H1 (cell line): ENCODE measurements around the gene CIROP. TPM values are rescaled to one million over a fixed set of nuclear protein-coding genes. Genes with fewer than 3 reads are reported as not detected.
A peak's percentile ranks its signal among the peaks of the same experiment; 100 is the strongest.

Experiments
- CTCF ChIA-PET: fragments of 300-600 bp; sonication (Branson Sonifier 250); formaldehyde crosslinking; loops from one replicate; lab custom pipeline; 2021; ENCODE audit not compliant: partially characterized antibody; lab: Charles Lee
- POLR2A ChIA-PET: fragments of 300-600 bp; sonication (Branson Sonifier 250); formaldehyde crosslinking; loops from one replicate; lab custom pipeline; 2021; ENCODE audit warnings: inconsistent platforms; ENCODE audit not compliant: partially characterized antibody; lab: Charles Lee
- DNase-seq, 2 experiments: peaks; one replicate each; pipeline versions ENCODE4 v3.0.0 to v3.0.0-alpha.2; 2010 to 2022; ENCODE audit warnings: low spot score in 2 of 2, low read depth in 1 of 2, mixed read lengths in 1 of 2
- FAIRE-seq: peaks from 2 replicates; lab custom pipeline; 2011; peaks lifted over from hg19 to GRCh38; lab: Jason Lieb, UNC
- H2AFZ ChIP-seq: 2 replicates; pipeline ENCODE4 v1.8.1; 2012; ENCODE audit warnings: low read length, inconsistent platforms
- H2AK5ac ChIP-seq: 2 replicates; pipeline ENCODE4 v1.6.1; 2013; ENCODE audit warnings: low read depth, low read length
- H2BK120ac ChIP-seq: replicated peaks from 2 replicates; pipeline ENCODE3; 2013; ENCODE audit warnings: low read depth, low read length, inconsistent platforms
- H2BK12ac ChIP-seq: 2 replicates; pipeline ENCODE4 v1.6.1; 2013; ENCODE audit warnings: low read depth, low read length
- H2BK15ac ChIP-seq: 2 replicates; pipeline ENCODE4 v1.6.1; 2013; ENCODE audit warnings: low read length
- H2BK20ac ChIP-seq: 2 replicates; pipeline ENCODE4 v1.6.1; 2013; ENCODE audit warnings: low read length
- H2BK5ac ChIP-seq: 2 replicates; pipeline ENCODE4 v1.6.1; 2013; ENCODE audit warnings: low read depth, low read length
- H3K14ac ChIP-seq: 2 replicates; pipeline ENCODE4 v1.6.1; 2013; ENCODE audit warnings: inconsistent platforms; ENCODE audit not compliant: insufficient read length
- H3K18ac ChIP-seq: 2 replicates; pipeline ENCODE4 v1.6.1; 2013; ENCODE audit warnings: low read length; ENCODE audit errors: extremely low read depth
- H3K23ac ChIP-seq: 2 replicates; pipeline ENCODE4 v1.6.1; 2013; ENCODE audit warnings: inconsistent platforms; ENCODE audit not compliant: insufficient read length
- H3K23me2 ChIP-seq: 2 replicates; pipeline ENCODE4 v1.6.1; 2013; ENCODE audit warnings: low read depth, low read length
- H3K27ac ChIP-seq: 2 replicates; pipeline ENCODE4 v1.6.1; 2011; ENCODE audit warnings: low read depth, low read length, inconsistent platforms
- H3K27me3 ChIP-seq, 4 experiments: replicated peaks in 1 of 4; 1 replicate in 1 of 4; 2 replicates in 3 of 4; pipeline versions ENCODE4 v1.6.1 to v1.8.1; 2011 to 2013; ENCODE audit warnings: low read length in 3 of 4, mild to moderate bottlenecking in 3 of 4, inconsistent platforms in 2 of 4, mixed read lengths in 2 of 4, moderate library complexity in 1 of 4; ENCODE audit not compliant: control insufficient read depth in 3 of 4, insufficient read depth in 3 of 4; ENCODE audit errors: extremely low read depth in 1 of 4
- H3K36me3 ChIP-seq, 4 experiments: 2 replicates each; pipeline versions ENCODE4 v1.6.1 to v1.8.1; 2011 to 2013; ENCODE audit warnings: mild to moderate bottlenecking in 4 of 4, low read length in 3 of 4, moderate library complexity in 2 of 4, control low read depth in 1 of 4, inconsistent platforms in 1 of 4; ENCODE audit not compliant: insufficient read depth in 4 of 4, control insufficient read depth in 2 of 4
- H3K4ac ChIP-seq: replicated peaks from 2 replicates; pipeline ENCODE3; 2013; ENCODE audit warnings: low read length, low read depth, mixed read lengths, inconsistent platforms; ENCODE audit not compliant: insufficient read length
- H3K4me1 ChIP-seq, 4 experiments: replicated peaks in 1 of 4; 1 replicate in 1 of 4; 2 replicates in 3 of 4; pipeline versions ENCODE4 v1.6.1 to v1.8.1; 2011 to 2013; ENCODE audit warnings: low read length in 3 of 4, inconsistent platforms in 2 of 4, mixed read lengths in 1 of 4; ENCODE audit not compliant: insufficient read depth in 4 of 4, control insufficient read depth in 3 of 4
- H3K4me2 ChIP-seq, 2 experiments: 2 replicates each; pipeline versions ENCODE4 v1.6.1 to v1.8.1; 2011 to 2013; ENCODE audit warnings: low read depth in 2 of 2, low read length in 2 of 2, control low read depth in 1 of 2, inconsistent platforms in 1 of 2, mild to moderate bottlenecking in 1 of 2; ENCODE audit not compliant: insufficient read depth in 1 of 2
- H3K4me3 ChIP-seq, 4 experiments: fragments of 200-600, 300-600 bp in 1 of 4; sonication (generic), shearing (Covaris generic), sonication (Bioruptor Twin) in 1 of 4; 2 replicates each; pipeline versions ENCODE4 v1.5.1 to v1.8.1; 2011 to 2016; ENCODE audit warnings: low read length in 4 of 4, low read depth in 3 of 4, control low read depth in 2 of 4, inconsistent platforms in 2 of 4, mild to moderate bottlenecking in 2 of 4, mixed read lengths in 1 of 4, moderate library complexity in 1 of 4; ENCODE audit not compliant: insufficient read depth in 2 of 4; ENCODE audit errors: extremely low read depth in 1 of 4
- H3K56ac ChIP-seq: replicated peaks from 2 replicates; pipeline ENCODE3; 2013; ENCODE audit warnings: low read depth, mild to moderate bottlenecking, mixed read lengths, low read length, inconsistent platforms; ENCODE audit not compliant: insufficient read length
- H3K79me1 ChIP-seq: 2 replicates; pipeline ENCODE4 v1.6.1; 2013; ENCODE audit warnings: low read depth, low read length, control low read depth
- H3K79me2 ChIP-seq, 2 experiments: 2 replicates each; pipeline versions ENCODE4 v1.6.1 to v1.8.1; 2012 to 2013; ENCODE audit warnings: low read length in 2 of 2, mild to moderate bottlenecking in 2 of 2, inconsistent platforms in 1 of 2; ENCODE audit not compliant: insufficient read depth in 2 of 2, control insufficient read depth in 1 of 2
- H3K9ac ChIP-seq, 4 experiments: replicated peaks in 1 of 4; 1 replicate in 1 of 4; 2 replicates in 3 of 4; pipeline versions ENCODE4 v1.6.1 to v1.8.1; 2011 to 2013; ENCODE audit warnings: low read depth in 3 of 4, low read length in 3 of 4, control low read depth in 2 of 4, mild to moderate bottlenecking in 2 of 4, moderate library complexity in 2 of 4, inconsistent platforms in 1 of 4; ENCODE audit errors: extremely low read depth in 1 of 4
- H3K9me3 ChIP-seq, 2 experiments: 2 replicates each; pipeline versions ENCODE4 v1.6.1 to v1.8.1; 2012 to 2013; ENCODE audit warnings: mild to moderate bottlenecking in 2 of 2, moderate library complexity in 2 of 2, control low read depth in 1 of 2, inconsistent platforms in 1 of 2, low read depth in 1 of 2, low read length in 1 of 2, mixed read lengths in 1 of 2; ENCODE audit not compliant: insufficient read depth in 2 of 2
- H4K20me1 ChIP-seq, 2 experiments: replicated peaks in 1 of 2; 2 replicates each; pipeline versions ENCODE3 to v1.8.1; 2011 to 2013; ENCODE audit warnings: inconsistent platforms in 2 of 2, low read length in 2 of 2, mild to moderate bottlenecking in 1 of 2; ENCODE audit not compliant: insufficient read depth in 2 of 2, control insufficient read depth in 1 of 2
- H4K5ac ChIP-seq: 2 replicates; pipeline ENCODE4 v1.6.1; 2013; ENCODE audit warnings: low read length, low read depth, mixed read lengths, inconsistent platforms; ENCODE audit not compliant: insufficient read length
- H4K8ac ChIP-seq: 2 replicates; pipeline ENCODE4 v1.8.0; 2013; ENCODE audit warnings: mild to moderate bottlenecking, moderate library complexity, low read length, inconsistent platforms; ENCODE audit not compliant: insufficient read depth; ENCODE audit errors: extremely low read depth
- H4K91ac ChIP-seq: replicated peaks from 2 replicates; pipeline ENCODE3; 2013; ENCODE audit warnings: low read length, mixed read lengths, inconsistent platforms; ENCODE audit not compliant: insufficient read length
- ATF2 ChIP-seq: IDR thresholded peaks from 2 replicates; pipeline ENCODE4 v1.6.1; 2012; ENCODE audit warnings: low read length, inconsistent platforms
- CBX8 ChIP-seq: fragments of 300-800, 300-1000 bp; sonication (generic); IDR thresholded peaks from 2 replicates; pipeline ENCODE4 v1.7.1; 2016; ENCODE audit warnings: low read depth, low read length, borderline replicate concordance
- CREB1 ChIP-seq: IDR thresholded peaks from 2 replicates; pipeline ENCODE4 v1.6.1; 2012; ENCODE audit warnings: inconsistent platforms
- KDM4A ChIP-seq: IDR thresholded peaks from one replicate; pipeline ENCODE4 v1.7.1; 2012; ENCODE audit warnings: low read depth, mild to moderate bottlenecking, moderate library complexity, low read length, inconsistent platforms; ENCODE audit not compliant: severe bottlenecking
- POLR2A ChIP-seq, 2 experiments: IDR thresholded peaks; 1 replicate in 1 of 2; 2 replicates in 1 of 2; pipeline ENCODE4 v1.6.1; 2011; ENCODE audit warnings: low read depth in 2 of 2, low read length in 2 of 2, mild to moderate bottlenecking in 2 of 2; ENCODE audit errors: control extremely low read depth in 1 of 2
- RFX5 ChIP-seq: IDR thresholded peaks from 2 replicates; pipeline ENCODE4 v1.6.1; 2011; ENCODE audit warnings: low read depth, low read length, improper control_type of control experiment, borderline replicate concordance
- SAP30 ChIP-seq: fragments of 300-600 bp; sonication (generic); IDR thresholded peaks from 2 replicates; pipeline ENCODE4 v1.7.1; 2012; ENCODE audit warnings: low read length, moderate library complexity, mild to moderate bottlenecking, inconsistent platforms; ENCODE audit not compliant: insufficient read depth, insufficient replicate concordance
- SIX5 ChIP-seq: IDR thresholded peaks from 2 replicates; pipeline ENCODE4 v1.6.1; 2011; ENCODE audit warnings: mild to moderate bottlenecking, low read depth, low read length
- TAF1 ChIP-seq: IDR thresholded peaks from 2 replicates; pipeline ENCODE4 v1.6.1; 2011; ENCODE audit warnings: mild to moderate bottlenecking, low read depth, low read length
- WGBS, 2 experiments: shearing (Covaris generic) in 1 of 2; methylation state at CpG; one replicate each; pipeline versions ENCODE4 v1.1.6 to v1.1.7; 2013 to 2015; ENCODE audit warnings: low lambda C conversion rate in 2 of 2, mixed read lengths in 2 of 2, inconsistent platforms in 1 of 2, low coverage in 1 of 2, missing lambda C conversion rate in 1 of 2; ENCODE audit not compliant: insufficient replicate concordance in 2 of 2, insufficient coverage in 1 of 2, insufficient read length in 1 of 2; ENCODE audit errors: extremely low coverage in 1 of 2, missing lambda C conversion rate in 1 of 2; 5-methylcytosine and 5-hydroxymethylcytosine counted together
- polyA plus RNA-seq, 7 experiments: library from polyadenylated mRNA; depleted of rRNA in 3 of 7; stranded (reverse) in 5 of 7; unstranded in 2 of 7; fragments of >200 nt in 5 of 7; fragments of 200-250 nt in 2 of 7; gene quantifications; 1 replicate in 5 of 7; 2 replicates in 1 of 7; 4 replicates in 1 of 7; pipeline versions ENCODE4 v1.2.1 to v1.2.3, GENCODE V29; 2011 to 2013; ENCODE audit warnings: missing spikeins in 2 of 7, mixed read lengths in 2 of 7
- total RNA-seq: library from RNA; stranded (reverse); fragmentation: NEBNext Ultra II Directional; extraction: Animal tissue kit (Norgen Biotek cat#: 25700); gene quantifications from 2 replicates; pipeline ENCODE4 v1.2.1, GENCODE V29; 2021

The CIROP gene
- total and polyA plus RNA-seq, 2 of the 8 experiments (the other 6 are each of a cell fraction or from before 2014, with no cell fraction given) = 0.06 TPM; not detected in 1

GRCh38 chr14:23117371-23118020, 12.7 kb upstream of the CIROP start:
- no peak overlapping the region for H2BK20ac ChIP-seq
- no peaks in the 10 kb centered on the region for H3K36me3 ChIP-seq
- TF ChIP-seq ATF2 (no peak), TAF1 (no peak), SAP30 (no peak), CREB1 (no peak), KDM4A (no peak), CBX8 (no peak), POLR2A (IDR thresholded peaks at IDR 0.05; ENCODE audit: control extremely low read depth in 1 of 2, low read depth in 2 of 2, low read length in 2 of 2) (no peak), SIX5 (no peak), RFX5 (no peak)
- peaks cover 0 to 17% (median 12%) of the 10 kb centered on the region in 4 experiments; a peak in 6 of 7 replicates for H3K4me1 ChIP-seq
- ChIA-PET POLR2A (interaction anchor here (1.1 kb wide), 1 partner anchor 46 kb away, joined by 5 read pairs; no protein-coding TSS in a partner anchor), CTCF (interaction anchor here (0.8 to 11.8 kb wide), 6 partner anchors 40 to 183 kb away, joined by 3 to 290 read pairs (median 4); partner anchors contain the start of gene SLC7A8)
- H3K18ac ChIP-seq = no peak overlapping the region
- H2AK5ac ChIP-seq = no peak overlapping the region
- H2BK120ac ChIP-seq = no peak overlapping the region
- H3K27ac ChIP-seq = no peak overlapping the region
- no peak overlapping the region for H3K9ac ChIP-seq
- no peak overlapping the region for H4K91ac ChIP-seq
- FAIRE-seq (no peak), DNase-seq (no peak)
- no peak overlapping the region for H3K4me3 ChIP-seq
- WGBS, 2 experiments = 92% methylated on average over 30 of the region's 32 CpGs; no CpG with 5 or more reads in 1 of the 2 experiments
- H3K23ac ChIP-seq = no peak overlapping the region
- H4K20me1 ChIP-seq = no peaks in the 10 kb centered on the region
- no peaks in the 10 kb centered on the region for H3K79me1 ChIP-seq
- 0 out of 7 replicates have a peak, but pooled peaks cover 0 to 3% (median 0%) of the 10 kb centered on the region in 4 experiments for H3K27me3 ChIP-seq
- no peak overlapping the region for H3K4ac ChIP-seq
- no peak overlapping the region for H4K5ac ChIP-seq
- H2BK15ac ChIP-seq = no peak overlapping the region
- peak overlapping the region; percentile 65; the same call in 1 of the 2 replicates for H4K8ac ChIP-seq
- no peaks in the 10 kb centered on the region for H3K79me2 ChIP-seq
- H3K23me2 ChIP-seq = no peaks in the 10 kb centered on the region; the same call in 1 of the 2 replicates
- H2AFZ ChIP-seq = no peak overlapping the region
- H2BK12ac ChIP-seq = no peak overlapping the region
- no peak overlapping the region for H3K4me2 ChIP-seq
- no peak overlapping the region for H3K56ac ChIP-seq
- no peak overlapping the region for H3K14ac ChIP-seq
- H2BK5ac ChIP-seq = no peak overlapping the region
- H3K9me3 ChIP-seq = no peaks in the 10 kb centered on the region; a peak in 1 of 4 replicates
